Esophagus muscularis mucosa (tissue), 4 donors: ENCODE measurements around the gene PAQR5. TPM values are rescaled to one million over a fixed set of nuclear protein-coding genes. Genes with fewer than 3 reads are reported as not detected.
A peak's percentile ranks its signal among the peaks of the same experiment; 100 is the strongest.

Experiments used
- DNase-seq: peaks from one replicate; pipeline ENCODE4 v3.0.0-alpha.2; 2017; ENCODE audit errors: extremely low spot score
- H3K27ac ChIP-seq, 4 donors: fragments of 200-600 bp; sonication (generic); replicated peaks in 1 of 4; 1 replicate in 3 of 4; 2 replicates in 1 of 4; pipeline ENCODE4 v1.5.1; 2016 to 2019; ENCODE audit warnings: mild to moderate bottlenecking in 1 of 4
- H3K27me3 ChIP-seq, 4 donors: fragments of 200-600 bp; sonication (generic); one replicate each; pipeline versions ENCODE4 v1.5.1 to v1.6.0; 2016 to 2019
- H3K36me3 ChIP-seq, 4 donors: fragments of 200-600 bp; sonication (generic); one replicate each; pipeline ENCODE4 v1.5.1; 2016 to 2019
- H3K4me1 ChIP-seq, 4 donors: fragments of 200-600 bp; sonication (generic); one replicate each; pipeline ENCODE4 v1.5.1; 2016 to 2019
- H3K4me3 ChIP-seq, 4 donors: fragments of 200-600 bp; sonication (generic); 1 replicate in 2 of 4; 2 replicates in 2 of 4; pipeline ENCODE4 v1.5.1; 2016 to 2019; ENCODE audit warnings: mild to moderate bottlenecking in 4 of 4, moderate library complexity in 1 of 4
- H3K9me3 ChIP-seq, 4 donors: fragments of 200-600 bp; sonication (generic); 1 replicate in 3 of 4; 2 replicates in 1 of 4; pipeline ENCODE4 v1.5.1; 2016 to 2019
- EP300 ChIP-seq: sonication (generic); formaldehyde crosslinking; IDR thresholded peaks from one replicate; pipeline ENCODE4 v1.6.1; 2017; ENCODE audit warnings: antibody characterized with exemption
- POLR2A ChIP-seq: fragments of 450-650 bp; IDR thresholded peaks from one replicate; pipeline ENCODE4 v1.6.1; 2017; ENCODE audit warnings: antibody characterized with exemption, moderate library complexity, mild to moderate bottlenecking, low read depth
- POLR2AphosphoS5 ChIP-seq, 2 donors: sonication (generic); formaldehyde crosslinking; IDR thresholded peaks; one replicate each; pipeline ENCODE4 v1.6.1; 2017; ENCODE audit warnings: antibody characterized with exemption in 2 of 2
- WGBS: methylation state at CpG from one replicate; pipeline ENCODE4 v1.1.5; 2018; 5-methylcytosine and 5-hydroxymethylcytosine counted together
- intact Hi-C: fragments of 100-400 bp; cut with DNase I; formaldehyde crosslinking; loops from one replicate; pipeline ENCODE4 v1.15.1; 2023
- total RNA-seq, 4 donors: library from RNA; depleted of rRNA; stranded (reverse); fragments of >200 nt; gene quantifications; one replicate each; pipeline versions ENCODE4 v1.1.0 to v1.2.1, GENCODE V29; 2016
- TF ChIP-seq, protein P1 (sequence below), 3 experiments: fragments of 200-600 bp in 2 of 3; fragments of 450-650 bp in 1 of 3; sonication (generic) in 2 of 3; IDR thresholded peaks; one replicate each; pipeline ENCODE4 v1.5.1; 2017 to 2019; ENCODE audit warnings: antibody characterized with exemption in 3 of 3, mild to moderate bottlenecking in 2 of 3, moderate library complexity in 1 of 3

PAQR5 gene
- total RNA-seq, 4 donors from 2014 or later, result 0.32 to 3.0 (median 1.5) TPM

- WGBS, result 87% methylated on average over 12 of the region's 12 CpGs
- H3K27ac ChIP-seq, result peak overlapping the region in 3 of 4 donors; percentile 90 to 96 (median 96)
- H3K36me3 ChIP-seq, result peaks cover 0 to 29% (median 15%) of the 10 kb centered on the region in 4 donors
- no peak for DNase-seq
- TF ChIP-seq POLR2A, result no peak
- no peak for TF ChIP-seq POLR2AphosphoS5 (IDR thresholded peaks at IDR 0.05)
- H3K4me1 ChIP-seq, result peaks cover 28 to 42% (median 31%) of the 10 kb centered on the region in 4 donors
- no peaks in the 10 kb centered on the region for H3K27me3 ChIP-seq
- intact Hi-C loops, result loop anchor here (5.0 kb wide), 2 partner anchors 34 to 634 kb away; no protein-coding TSS in a partner anchor
- H3K9me3 ChIP-seq, result no peaks in the 10 kb centered on the region
- peak overlapping the region in 1 of 4 donors; percentile 78 for H3K4me3 ChIP-seq
These were observed 152.4 kb downstream of the PAQR5 start for GRCh38 chr15:69450968-69451695.

GRCh38 chr15:69451951-69452691 is 153.4 kb downstream of the PAQR5 start:
- Histone ChIP-seq H3K9me3 (no peaks in the 10 kb centered on the region), H3K36me3 (peaks cover 0 to 38% (median 24%) of the 10 kb centered on the region in 4 donors), H3K4me3 (peak overlapping the region; percentile 71 to 87 (median 82)), H3K4me1 (peaks cover 28 to 43% (median 31%) of the 10 kb centered on the region in 4 donors), H3K27ac (peak overlapping the region; percentile 84 to 96 (median 93)), H3K27me3 (no peaks in the 10 kb centered on the region)
- WGBS, result 14% methylated on average over 22 of the region's 32 CpGs
- DNase-seq, result no peak
- intact Hi-C loops, result loop anchor here (5.0 kb wide), 2 partner anchors 35 to 635 kb away; no protein-coding TSS in a partner anchor
- no peak for TF ChIP-seq EP300
- TF ChIP-seq POLR2A, result no peak
- no peak for TF ChIP-seq POLR2AphosphoS5 (IDR thresholded peaks at IDR 0.05)

GRCh38 chr15:69452692-69453521 is 154.2 kb downstream of the PAQR5 start, which contains the start of gene RPLP1:
Gene RPLP1, plus strand, starts transcription at chr15:69452818. Its CDS starts 131 bp downstream, at chr15:69452949.
- DNase-seq, result peak; percentile 99
- no peaks in the 10 kb centered on the region for H3K9me3 ChIP-seq
- peak within 1 kb of the TSS; percentile 84 to 96 (median 93) for H3K27ac ChIP-seq
- intact Hi-C loops, result loop anchor here (1.0 to 5.0 kb wide), 3 partner anchors 9 to 636 kb away; no protein-coding TSS in a partner anchor
- 0% methylated on average over 17 of the region's 77 CpGs for WGBS
- H3K4me1 ChIP-seq, result peaks cover 28 to 43% (median 32%) of the 10 kb centered on the region in 4 donors
- H3K36me3 ChIP-seq, result peaks cover 0 to 38% (median 29%) of the 10 kb centered on the region in 4 donors
- no peaks in the 10 kb centered on the region for H3K27me3 ChIP-seq
- TF ChIP-seq, protein P1, sequence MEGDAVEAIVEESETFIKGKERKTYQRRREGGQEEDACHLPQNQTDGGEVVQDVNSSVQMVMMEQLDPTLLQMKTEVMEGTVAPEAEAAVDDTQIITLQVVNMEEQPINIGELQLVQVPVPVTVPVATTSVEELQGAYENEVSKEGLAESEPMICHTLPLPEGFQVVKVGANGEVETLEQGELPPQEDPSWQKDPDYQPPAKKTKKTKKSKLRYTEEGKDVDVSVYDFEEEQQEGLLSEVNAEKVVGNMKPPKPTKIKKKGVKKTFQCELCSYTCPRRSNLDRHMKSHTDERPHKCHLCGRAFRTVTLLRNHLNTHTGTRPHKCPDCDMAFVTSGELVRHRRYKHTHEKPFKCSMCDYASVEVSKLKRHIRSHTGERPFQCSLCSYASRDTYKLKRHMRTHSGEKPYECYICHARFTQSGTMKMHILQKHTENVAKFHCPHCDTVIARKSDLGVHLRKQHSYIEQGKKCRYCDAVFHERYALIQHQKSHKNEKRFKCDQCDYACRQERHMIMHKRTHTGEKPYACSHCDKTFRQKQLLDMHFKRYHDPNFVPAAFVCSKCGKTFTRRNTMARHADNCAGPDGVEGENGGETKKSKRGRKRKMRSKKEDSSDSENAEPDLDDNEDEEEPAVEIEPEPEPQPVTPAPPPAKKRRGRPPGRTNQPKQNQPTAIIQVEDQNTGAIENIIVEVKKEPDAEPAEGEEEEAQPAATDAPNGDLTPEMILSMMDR (IDR thresholded peaks at IDR 0.05), result no peak
- TF ChIP-seq POLR2A, result peak; percentile 93
- peak; percentile 95 to 99 for TF ChIP-seq POLR2AphosphoS5 (IDR thresholded peaks at IDR 0.05)
- TF ChIP-seq EP300, result no peak
- H3K4me3 ChIP-seq, result peak within 1 kb of the TSS; percentile 71 to 87 (median 82)

GRCh38 chr15:69454953-69455352 is 156.2 kb downstream of the PAQR5 start:
- TF ChIP-seq POLR2A (no peak), POLR2AphosphoS5 (IDR thresholded peaks at IDR 0.05) (no peak), EP300 (no peak)
- TF ChIP-seq, protein P1 (IDR thresholded peaks at IDR 0.05), result no peak
- Histone ChIP-seq H3K27me3 (no peaks in the 10 kb centered on the region), H3K4me3 (peak overlapping the region in 3 of 4 donors; percentile 3 to 87 (median 6)), H3K4me1 (peaks cover 28 to 54% (median 40%) of the 10 kb centered on the region in 4 donors), H3K36me3 (peaks cover 0 to 38% (median 31%) of the 10 kb centered on the region in 4 donors), H3K9me3 (no peaks in the 10 kb centered on the region), H3K27ac (peak overlapping the region in 1 of 4 donors; percentile 96)
- DNase-seq, result no peak
- 22% methylated on average over 5 of the region's 5 CpGs for WGBS
- intact Hi-C loops, result loop anchor here (5.0 kb wide), 2 partner anchors 38 to 638 kb away; no protein-coding TSS in a partner anchor
